ENCODE data around the gene CSF2.

- TF ChIP-seq, protein P1, sequence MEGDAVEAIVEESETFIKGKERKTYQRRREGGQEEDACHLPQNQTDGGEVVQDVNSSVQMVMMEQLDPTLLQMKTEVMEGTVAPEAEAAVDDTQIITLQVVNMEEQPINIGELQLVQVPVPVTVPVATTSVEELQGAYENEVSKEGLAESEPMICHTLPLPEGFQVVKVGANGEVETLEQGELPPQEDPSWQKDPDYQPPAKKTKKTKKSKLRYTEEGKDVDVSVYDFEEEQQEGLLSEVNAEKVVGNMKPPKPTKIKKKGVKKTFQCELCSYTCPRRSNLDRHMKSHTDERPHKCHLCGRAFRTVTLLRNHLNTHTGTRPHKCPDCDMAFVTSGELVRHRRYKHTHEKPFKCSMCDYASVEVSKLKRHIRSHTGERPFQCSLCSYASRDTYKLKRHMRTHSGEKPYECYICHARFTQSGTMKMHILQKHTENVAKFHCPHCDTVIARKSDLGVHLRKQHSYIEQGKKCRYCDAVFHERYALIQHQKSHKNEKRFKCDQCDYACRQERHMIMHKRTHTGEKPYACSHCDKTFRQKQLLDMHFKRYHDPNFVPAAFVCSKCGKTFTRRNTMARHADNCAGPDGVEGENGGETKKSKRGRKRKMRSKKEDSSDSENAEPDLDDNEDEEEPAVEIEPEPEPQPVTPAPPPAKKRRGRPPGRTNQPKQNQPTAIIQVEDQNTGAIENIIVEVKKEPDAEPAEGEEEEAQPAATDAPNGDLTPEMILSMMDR (IDR thresholded peaks at IDR 0.05 in 4 of 5, conservative IDR thresholded peaks at IDR 0.05 in 1 of 5), result no peak
- no peak for TF ChIP-seq POLR2A (IDR thresholded peaks at IDR 0.05)
Measured at GRCh38 chr5:132060501-132061161, 13.0 kb upstream of the CSF2 start, which contains the start of gene IL3.
